ENCODE results near the gene DEFB127.
"Not testable (repeated sequence)": the region's sequence is repeated elsewhere in the genome, so short reads cannot be mapped to it uniquely, and the experiment has no call there.

DEFB127 gene

DNA sequence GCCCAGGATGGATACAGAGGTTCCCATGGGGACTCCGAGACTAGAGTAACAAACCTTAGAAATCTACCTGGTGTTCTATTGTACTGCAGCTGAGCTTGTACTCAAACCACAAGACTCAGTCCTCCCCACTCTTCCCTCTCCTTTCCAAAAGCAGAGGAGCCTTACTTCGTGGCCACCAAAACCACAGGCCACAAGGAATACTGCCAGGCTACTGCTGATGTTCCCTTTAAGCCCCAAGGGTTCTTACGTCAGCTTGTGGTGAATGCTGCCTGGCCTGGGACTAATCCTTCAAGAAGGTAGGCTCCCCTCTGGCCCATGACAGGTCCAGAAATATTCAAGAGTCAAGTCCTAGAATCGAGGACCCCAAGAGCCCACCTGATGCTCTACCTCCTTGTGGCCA, 42.7 kb downstream of the DEFB127 start:
- TF ChIP-seq, protein P1, sequence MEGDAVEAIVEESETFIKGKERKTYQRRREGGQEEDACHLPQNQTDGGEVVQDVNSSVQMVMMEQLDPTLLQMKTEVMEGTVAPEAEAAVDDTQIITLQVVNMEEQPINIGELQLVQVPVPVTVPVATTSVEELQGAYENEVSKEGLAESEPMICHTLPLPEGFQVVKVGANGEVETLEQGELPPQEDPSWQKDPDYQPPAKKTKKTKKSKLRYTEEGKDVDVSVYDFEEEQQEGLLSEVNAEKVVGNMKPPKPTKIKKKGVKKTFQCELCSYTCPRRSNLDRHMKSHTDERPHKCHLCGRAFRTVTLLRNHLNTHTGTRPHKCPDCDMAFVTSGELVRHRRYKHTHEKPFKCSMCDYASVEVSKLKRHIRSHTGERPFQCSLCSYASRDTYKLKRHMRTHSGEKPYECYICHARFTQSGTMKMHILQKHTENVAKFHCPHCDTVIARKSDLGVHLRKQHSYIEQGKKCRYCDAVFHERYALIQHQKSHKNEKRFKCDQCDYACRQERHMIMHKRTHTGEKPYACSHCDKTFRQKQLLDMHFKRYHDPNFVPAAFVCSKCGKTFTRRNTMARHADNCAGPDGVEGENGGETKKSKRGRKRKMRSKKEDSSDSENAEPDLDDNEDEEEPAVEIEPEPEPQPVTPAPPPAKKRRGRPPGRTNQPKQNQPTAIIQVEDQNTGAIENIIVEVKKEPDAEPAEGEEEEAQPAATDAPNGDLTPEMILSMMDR (IDR thresholded peaks at IDR 0.05; ENCODE audit: low read depth, low read length): no peak
- H3K4me3 ChIP-seq (ENCODE audit: low read depth, low read length): no peak overlapping the region

DNA sequence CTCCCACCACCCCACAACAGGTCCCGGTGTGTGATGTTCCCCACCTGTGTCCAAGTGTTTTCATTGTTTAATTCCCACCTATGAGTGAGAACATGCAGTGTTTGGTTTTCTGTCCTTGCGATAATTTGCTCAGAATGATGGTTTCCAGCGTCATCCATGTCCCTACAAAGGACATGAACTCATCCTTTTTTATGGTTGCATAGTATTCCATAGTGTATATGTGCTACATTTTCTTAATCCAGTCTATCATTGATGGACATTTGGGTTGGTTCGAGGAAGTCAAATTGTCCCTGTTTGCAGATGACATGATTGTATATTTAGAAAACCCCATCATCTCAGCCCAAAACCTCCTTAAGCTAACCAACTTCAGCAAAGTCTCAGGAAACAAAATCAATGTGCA, 46.4 kb downstream of the DEFB127 start:
- H3K4me3 ChIP-seq (ENCODE audit: low read depth, low read length): not testable (repeated sequence)

Data from WI38 (cell line).